ENCODE measurements around the gene PFKFB1. TPM values are rescaled to one million over a fixed set of nuclear protein-coding genes. Genes with fewer than 3 reads are reported as not detected.

The PFKFB1 gene
- total RNA-seq, 1 experiment from 2014 or later, result 0.55 TPM

- Histone ChIP-seq H3K4ac (ENCODE audit: low read depth, low read length) (no peak overlapping the region), H4K20me1 (ENCODE audit: control insufficient read depth, insufficient read depth, insufficient read length) (no peaks in the 10 kb centered on the region), H4K91ac (ENCODE audit: insufficient read length, low read depth, low read length) (no peak overlapping the region), H3K4me1 (ENCODE audit: insufficient read depth, low read length) (no peaks in the 10 kb centered on the region), H3K9ac (ENCODE audit: extremely low read depth, insufficient read length, low read length) (no peak overlapping the region), H3K79me1 (ENCODE audit: insufficient read depth, low read depth, low read length, poor library complexity, severe bottlenecking) (no peaks in the 10 kb centered on the region), H3K27ac (ENCODE audit: insufficient read length, low read depth, low read length) (no peak overlapping the region), H2AFZ (ENCODE audit: low read length) (no peak overlapping the region), H3K23me2 (ENCODE audit: insufficient read length, low read depth, low read length, poor library complexity, severe bottlenecking) (no peaks in the 10 kb centered on the region), H3K23ac (ENCODE audit: insufficient read length, low read depth, low read length) (no peak overlapping the region), H2BK120ac (ENCODE audit: low read depth, low read length, poor library complexity, severe bottlenecking) (no peak overlapping the region), H2BK20ac (ENCODE audit: low read depth, low read length, poor library complexity, severe bottlenecking) (no peak overlapping the region), H3K4me2 (ENCODE audit: insufficient read depth, insufficient read length, low read length) (no peak overlapping the region), H4K8ac (replicated peaks; ENCODE audit: insufficient read length, low read depth, low read length) (no peak overlapping the region), H2BK12ac (ENCODE audit: insufficient read length, low read depth, low read length) (no peak overlapping the region), H3K27me3 (ENCODE audit: insufficient read depth, low read length) (no peaks in the 10 kb centered on the region), H3K79me2 (ENCODE audit: insufficient read depth, low read length) (no peaks in the 10 kb centered on the region), H3T11ph (ENCODE audit: low read length) (no peak overlapping the region), H2AK5ac (ENCODE audit: insufficient read length, low read length) (no peak overlapping the region), H3K56ac (ENCODE audit: insufficient read length, low read depth, low read length) (no peak overlapping the region), H4K5ac (ENCODE audit: insufficient read length, low read depth, low read length) (no peak overlapping the region), H3K9me3 (ENCODE audit: control insufficient read depth, low read depth, low read length) (peaks cover 45% of the 10 kb centered on the region), H3K14ac (ENCODE audit: insufficient read depth, low read length) (no peak overlapping the region), H2BK5ac (ENCODE audit: insufficient read length, low read length) (no peak overlapping the region), H3K18ac (ENCODE audit: insufficient read length, low read depth, low read length) (no peak overlapping the region), H2BK15ac (ENCODE audit: low read depth, low read length) (no peak overlapping the region)
- H3K4me1 Mint-ChIP-seq, result no peaks in the 10 kb centered on the region
- no peak overlapping the region for H3K4me3 Mint-ChIP-seq
- H3K27me3 Mint-ChIP-seq (ENCODE audit: low read depth), result peaks cover 5% of the 10 kb centered on the region
- peaks cover 71 to 92% of the 10 kb centered on the region in 2 experiments for H3K9me3 Mint-ChIP-seq
- no peak for DNase-seq
- WGBS (ENCODE audit: extremely low coverage, insufficient read length, low lambda C conversion rate), result no CpG with 5 or more reads among the region's 1 CpG
- H3K36me3 Mint-ChIP-seq (ENCODE audit: insufficient read depth in 1 of 3, low read depth in 3 of 3), result peaks cover 0 to 3% (median 0%) of the 10 kb centered on the region in 3 experiments; a peak in 1 of 7 replicates
- no peak for TF ChIP-seq CTCF (conservative IDR thresholded peaks at IDR 0.05)
- H3K27ac Mint-ChIP-seq, result no peak overlapping the region
Measured at GRCh38 chrX:54961750-54962149, 32.2 kb downstream of the PFKFB1 start.

All from H9 (cell line).